Osteoblast (primary cell): ENCODE measurements around the gene CDRT15. TPM values are rescaled to one million over a fixed set of nuclear protein-coding genes. Genes with fewer than 3 reads are reported as not detected.

Experiments
- total RNA-seq: library from RNA; depleted of rRNA; stranded (reverse); fragments of >200 nt; gene quantifications from 2 replicates; pipeline ENCODE4 v1.2.3, GENCODE V29; 2012

CDRT15 gene
- total RNA-seq, 1 donor: not detected

Other genes starting within 250 kb of the CDRT15 start
- 14.1 and 14.8 TPM in 2 replicates for gene COX10, start 167.4 kb downstream of the CDRT15 start, total RNA-seq
- 9.4 and 13.4 TPM in 2 replicates for gene HS3ST3B1, start 64.2 kb upstream of the CDRT15 start, total RNA-seq